RPMI7951 (cell line): ENCODE data around the gene TM7SF3. TPM values are rescaled to one million over a fixed set of nuclear protein-coding genes. Genes with fewer than 3 reads are reported as not detected.

Experiments
- DNase-seq: peaks from one replicate; pipeline ENCODE4 v3.0.0-alpha.2; 2012; ENCODE audit warnings: low read depth
- total RNA-seq: library from RNA; depleted of rRNA; stranded (reverse); fragments of >200 nt; shearing (Covaris generic); gene quantifications from 2 replicates; pipeline ENCODE4 v1.2.3, GENCODE V29; 2014

The TM7SF3 gene
- total RNA-seq, 1 experiment from 2014 or later = 63.4 TPM

DNA sequence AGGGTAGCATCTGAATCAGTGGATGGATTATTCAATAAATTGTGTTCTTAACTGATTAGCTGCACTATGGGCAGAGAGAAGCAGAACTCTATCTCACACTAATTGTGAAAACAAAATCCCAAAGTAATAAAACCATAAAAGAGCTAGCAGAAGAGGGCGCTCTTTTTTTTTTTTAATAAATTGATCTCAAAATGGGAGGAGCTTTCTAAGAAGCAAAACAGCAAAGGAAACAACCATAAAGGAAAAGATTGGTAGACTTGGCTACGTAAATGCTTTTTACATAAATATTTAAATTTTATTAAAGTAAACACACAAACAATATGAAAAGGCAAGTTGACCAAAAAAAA is 1.5 kb upstream of the TM7SF3 start:
- DNase-seq = peak; percentile 40

DNA sequence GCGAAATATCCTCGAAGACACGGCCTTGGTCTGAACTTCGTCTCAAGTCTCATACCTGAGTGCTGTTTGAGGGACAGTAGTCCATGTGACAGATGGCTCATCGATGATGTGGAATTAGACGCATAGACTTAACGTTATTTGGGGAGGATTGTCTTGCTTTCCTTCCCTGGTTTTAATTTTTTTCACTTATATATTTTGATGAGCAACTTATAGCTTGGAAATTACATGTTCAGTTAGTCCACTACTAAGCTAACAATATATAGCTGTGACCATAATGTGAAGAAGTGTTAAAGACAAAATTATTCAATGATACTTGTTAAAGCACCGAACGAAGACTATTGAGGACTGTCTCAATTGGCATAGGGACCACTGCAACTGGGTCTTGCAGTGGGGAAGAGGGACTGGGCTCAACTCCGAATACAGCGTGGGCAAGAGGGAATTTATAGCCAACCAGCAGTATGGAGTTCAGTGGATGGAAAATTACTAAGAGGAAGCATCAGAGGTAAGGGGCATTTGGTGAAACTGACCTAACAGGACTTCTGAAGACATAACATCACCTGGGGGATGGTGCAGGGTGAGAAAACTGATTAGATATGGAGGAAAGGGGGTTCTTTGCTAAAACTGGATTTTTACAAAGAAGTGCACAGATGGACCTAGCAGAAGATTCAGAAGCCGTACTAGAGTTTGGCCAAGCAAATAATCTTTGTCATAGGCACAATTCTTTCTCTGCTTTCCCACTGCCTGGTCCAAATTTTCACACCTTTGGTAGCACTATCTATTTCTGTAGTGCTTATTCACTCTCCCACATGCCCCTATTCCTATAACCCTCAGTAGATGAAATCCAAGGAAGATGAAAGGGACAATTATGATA is 910 bp upstream of the TM7SF3 start:
- no peak for DNase-seq

DNA sequence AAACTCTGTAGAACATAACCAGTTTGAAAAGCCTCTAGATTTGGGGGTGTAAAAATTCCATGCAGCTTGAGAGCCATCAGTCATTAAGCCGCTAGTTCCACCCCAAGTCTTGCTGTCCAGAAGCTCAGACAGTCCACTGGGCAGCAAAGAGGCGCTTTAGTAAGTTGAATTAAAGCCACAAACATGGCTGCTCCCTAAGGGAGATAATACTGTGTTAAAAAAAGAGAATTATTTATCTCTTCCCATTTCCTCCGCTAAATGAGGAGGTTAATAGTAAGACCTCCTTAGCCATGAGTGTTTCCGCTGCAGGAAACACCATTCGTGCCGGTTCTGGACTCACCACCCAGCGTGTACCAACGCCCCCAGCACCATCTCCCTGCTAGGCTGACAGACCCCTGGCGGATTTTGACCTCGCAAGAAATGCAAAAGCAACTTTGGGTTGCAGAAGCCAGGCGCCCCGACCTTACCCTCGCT is 536 bp downstream of the TM7SF3 start:
- peak; percentile 30 for DNase-seq

DNA sequence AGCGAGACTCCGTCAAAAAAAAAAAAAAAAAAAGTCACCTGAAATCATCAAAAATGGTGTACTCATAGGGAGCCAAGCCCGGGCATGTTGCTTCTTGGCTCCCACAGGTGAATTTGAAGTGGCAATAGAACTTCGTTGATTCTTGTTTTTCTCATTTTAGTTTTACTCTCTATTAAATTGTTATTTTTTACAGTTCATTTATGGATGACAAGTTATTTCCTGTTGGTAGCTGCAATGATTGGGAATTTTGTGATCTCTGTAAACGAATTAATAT is 1.3 kb downstream of the TM7SF3 start:
- DNase-seq = no peak

DNA sequence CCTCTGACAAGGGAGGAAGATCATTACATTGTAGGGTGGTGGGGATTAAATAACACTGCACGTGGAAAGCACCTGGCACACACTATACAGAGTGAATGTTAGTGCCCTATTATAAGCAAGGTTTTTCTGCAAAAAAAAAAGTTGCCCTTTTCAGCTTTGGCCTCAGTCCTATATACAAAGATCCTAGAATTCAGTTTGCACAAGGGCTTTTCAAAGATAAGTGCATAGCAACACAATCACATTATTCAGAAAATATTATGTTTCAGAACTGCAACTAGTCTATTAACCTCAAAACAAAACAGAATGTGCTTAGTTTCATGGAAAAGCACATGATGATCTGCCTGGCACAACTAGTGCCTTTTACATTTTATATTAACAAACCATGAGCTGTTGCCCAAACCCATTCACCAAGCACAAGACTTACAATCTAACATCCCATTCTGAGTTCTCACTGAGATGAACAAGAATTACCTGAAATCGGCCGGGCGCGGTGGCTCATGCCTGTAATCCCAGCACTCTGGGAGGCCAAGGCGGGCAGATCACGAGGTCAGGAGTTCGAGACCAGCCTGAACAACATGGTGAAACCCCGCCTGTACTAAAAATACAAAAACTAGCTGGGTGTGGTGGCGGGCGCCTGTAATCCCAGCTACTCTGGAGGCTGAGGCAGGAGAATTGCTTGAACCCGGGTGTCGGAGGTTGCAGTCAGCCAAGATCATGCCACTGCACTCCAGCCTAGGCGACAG is 1.8 kb downstream of the TM7SF3 start:
- no peak for DNase-seq

DNA sequence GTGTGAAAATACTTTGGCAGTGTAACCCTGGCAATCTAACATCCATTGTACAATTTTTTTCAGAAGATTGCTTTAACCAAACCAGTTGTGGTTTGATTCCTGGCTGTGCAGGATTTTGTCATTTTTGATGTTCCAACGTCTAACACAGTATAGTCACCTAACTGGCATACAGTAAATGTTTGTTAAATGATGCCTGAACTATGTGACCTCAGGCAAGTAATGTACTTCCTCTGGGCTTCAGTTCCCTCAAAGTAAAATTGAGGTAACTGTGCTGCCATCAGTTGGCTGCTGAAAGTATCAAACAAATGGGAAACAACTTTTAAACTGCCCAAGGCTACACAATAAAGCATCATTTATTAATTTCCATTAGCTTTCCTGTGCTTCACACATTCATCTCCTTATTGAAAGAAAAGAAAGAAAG is 4.3 kb downstream of the TM7SF3 start:
- peak; percentile 32 for DNase-seq

DNA sequence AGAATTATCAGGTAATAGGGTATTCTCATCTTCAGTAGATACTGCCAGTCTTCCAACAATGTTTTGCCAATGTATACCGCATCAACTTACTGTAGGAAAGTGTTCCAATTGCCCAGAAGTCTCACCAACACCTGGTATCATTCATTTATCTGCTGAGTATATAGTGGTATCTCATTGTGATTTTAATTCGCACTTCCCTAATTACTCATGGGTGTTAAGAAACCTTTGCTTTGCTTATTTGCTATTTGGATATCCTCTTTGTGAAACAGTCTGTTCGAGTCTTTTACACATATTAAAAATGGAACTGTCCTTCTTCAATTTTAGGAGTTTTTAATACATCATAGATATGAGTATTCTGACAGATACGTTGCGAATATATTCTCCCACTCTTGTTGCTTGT is 6.1 kb downstream of the TM7SF3 start:
- no peak for DNase-seq

DNA sequence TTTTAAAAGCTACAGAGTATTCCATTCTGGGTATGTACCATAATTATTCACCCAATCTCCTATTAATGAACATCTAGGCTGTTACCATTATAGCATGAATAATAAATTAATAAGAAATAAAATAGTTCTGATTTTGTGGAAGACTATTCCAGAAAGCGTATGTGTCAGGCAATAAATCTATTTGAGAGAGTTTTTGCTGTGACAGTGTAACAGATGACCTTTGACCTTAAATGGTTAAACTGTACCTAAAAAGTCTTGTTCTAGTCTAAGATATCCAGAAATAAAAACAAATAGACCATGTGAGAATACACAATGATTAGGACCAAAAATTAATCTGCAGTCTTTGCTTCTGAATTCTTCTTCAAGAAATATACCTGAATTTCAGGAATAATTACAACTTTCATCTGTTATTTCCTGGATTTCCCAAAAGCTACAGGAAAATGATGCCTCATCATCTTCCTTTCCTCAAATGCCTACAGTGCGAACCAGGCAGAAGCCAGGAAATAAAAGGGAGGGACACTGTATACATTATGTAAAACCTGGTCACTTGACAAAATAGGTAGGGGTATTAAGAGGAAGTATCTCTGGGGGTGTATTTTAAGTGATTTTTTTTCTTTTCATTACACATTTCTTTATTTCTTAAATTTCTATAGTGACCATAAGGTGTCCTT is 7.3 kb downstream of the TM7SF3 start:
- no peak for DNase-seq

DNA sequence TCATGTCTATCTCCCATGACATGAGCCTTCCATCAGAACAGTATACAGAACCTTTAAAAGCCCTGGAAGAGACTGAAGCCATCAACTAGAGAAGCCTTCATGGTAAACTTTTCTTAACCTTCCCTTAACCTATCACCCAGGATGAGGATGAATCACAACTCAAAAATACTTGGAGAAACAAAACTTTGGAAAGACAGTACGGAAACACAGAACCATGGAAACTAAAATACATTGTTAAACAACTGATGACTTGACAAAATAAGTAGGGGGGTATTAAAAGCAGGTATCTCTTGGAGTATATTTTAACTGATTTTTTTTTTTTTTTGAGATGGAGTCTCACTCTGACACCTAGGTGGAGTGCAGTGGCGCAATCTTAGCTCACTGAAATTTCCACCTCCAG is 8.7 kb downstream of the TM7SF3 start:
- no peak for DNase-seq

DNA sequence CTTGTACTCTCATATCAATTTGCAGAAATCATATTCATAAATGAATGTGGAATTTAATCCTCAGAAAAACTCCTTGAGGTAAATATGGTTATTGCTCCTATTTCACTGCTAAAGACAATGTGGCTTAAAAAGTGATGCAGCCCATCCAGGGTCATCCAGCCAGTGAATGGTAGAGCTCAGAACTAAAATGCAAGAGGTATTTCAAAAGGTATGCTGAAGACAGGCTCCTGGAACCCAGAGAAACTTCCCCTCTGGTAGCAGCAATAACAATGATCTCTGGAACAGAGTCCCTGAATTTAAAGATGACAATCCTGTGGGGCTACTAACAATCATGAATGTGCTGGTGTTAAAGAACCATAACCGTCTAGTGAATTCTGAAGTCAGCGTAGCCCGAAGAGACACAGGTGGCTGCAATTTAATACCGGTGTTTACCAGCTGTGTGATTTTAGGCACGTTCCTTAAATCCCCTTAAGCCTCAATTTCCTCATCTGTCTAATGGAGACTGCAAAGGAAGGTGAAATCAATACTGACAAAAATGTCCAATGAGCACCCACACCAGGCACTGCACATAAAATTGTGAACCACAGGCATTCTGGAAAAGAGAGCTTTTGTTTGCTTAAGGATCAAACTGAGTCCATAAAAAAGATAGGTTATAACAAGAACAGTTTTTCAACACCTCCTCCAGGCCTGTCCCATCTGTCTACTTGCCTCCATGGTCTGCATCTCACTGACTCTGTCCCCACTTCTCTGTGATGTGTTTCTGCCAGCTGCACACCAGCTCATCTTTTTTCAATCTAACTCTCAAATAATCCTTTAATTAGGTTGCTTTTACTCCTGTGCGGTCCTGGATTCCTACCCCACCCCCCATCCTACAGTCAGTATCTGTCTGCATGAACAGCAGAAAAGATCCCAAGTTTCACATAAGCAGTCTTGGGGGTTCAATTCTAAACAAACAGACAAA is 10.5 kb downstream of the TM7SF3 start:
- DNase-seq = no peak

DNA sequence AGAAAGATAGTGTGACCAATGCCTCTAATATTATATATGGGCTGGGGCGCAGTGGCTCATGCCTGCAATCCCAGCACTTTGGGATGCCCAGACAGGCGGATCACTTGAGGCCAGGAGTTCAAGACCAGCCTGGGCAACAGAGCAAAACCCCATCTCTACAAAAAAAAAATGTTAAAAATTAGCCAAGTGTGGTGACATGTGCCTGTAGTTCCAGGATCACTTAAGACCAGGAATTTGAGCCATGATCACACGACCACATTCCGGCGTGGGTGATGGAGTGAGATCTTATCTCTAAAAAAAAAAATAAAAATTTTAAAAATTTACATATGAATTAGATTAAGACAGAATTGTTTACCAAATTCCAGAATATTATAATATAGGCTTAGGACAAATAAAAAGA is 12.0 kb downstream of the TM7SF3 start:
- DNase-seq = no peak

DNA sequence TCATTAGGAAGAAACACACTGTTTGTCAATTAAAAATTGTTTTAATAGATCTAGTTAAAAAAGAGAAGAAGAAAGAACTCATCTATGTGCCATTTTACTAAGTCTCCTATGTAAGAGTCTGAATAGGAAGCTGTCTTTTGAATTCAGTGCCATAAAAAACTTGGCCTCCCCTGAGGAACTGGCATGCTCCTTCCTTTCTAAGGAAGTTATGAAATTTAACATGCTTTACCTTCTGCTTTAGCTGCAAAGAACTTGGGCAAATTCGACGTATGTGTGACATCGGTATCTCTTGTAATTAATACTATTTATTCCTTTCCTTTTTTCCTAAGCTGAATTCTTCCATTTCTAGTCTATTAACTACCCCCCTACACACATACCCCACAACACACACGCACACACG is 12.5 kb downstream of the TM7SF3 start:
- DNase-seq = no peak

DNA sequence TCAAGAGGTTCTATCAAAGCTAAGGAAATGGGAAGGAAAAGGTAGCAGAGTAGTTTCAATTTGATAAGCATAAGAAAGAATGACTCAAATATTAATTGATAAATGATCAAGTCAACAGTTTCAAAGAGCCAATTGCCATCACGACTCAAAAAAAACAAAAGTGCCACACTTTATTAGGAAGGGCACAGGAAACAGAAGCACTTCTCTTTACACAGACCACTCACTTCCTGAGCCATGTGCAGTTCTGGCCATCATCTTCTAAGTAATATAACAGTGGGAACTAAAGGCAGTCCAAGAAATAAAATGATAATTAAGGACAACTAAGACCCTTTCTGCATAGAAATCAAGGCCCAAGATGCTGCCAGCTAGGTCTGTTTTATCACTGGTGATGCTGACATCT is 13.2 kb downstream of the TM7SF3 start:
- no peak for DNase-seq

DNA sequence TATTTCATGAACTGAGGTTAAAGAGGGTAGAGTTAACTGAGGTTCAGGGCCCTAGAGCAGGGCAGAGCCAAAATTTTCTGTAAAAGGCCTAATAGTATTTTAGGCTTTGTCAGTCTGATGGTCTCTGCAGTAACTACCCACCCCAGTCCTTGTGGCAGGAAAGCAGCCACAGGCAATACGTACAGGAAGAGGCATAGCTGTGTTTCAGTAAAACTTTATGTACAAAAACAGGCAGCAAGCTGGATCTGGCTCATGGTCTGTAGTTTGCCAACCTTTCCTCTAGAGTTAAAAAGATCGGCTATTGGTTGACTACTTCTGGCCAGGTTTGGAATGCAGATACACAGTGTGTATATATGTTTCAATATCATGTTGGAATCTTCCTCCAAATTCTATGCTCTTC is 17.2 kb downstream of the TM7SF3 start:
- no peak for DNase-seq

DNA sequence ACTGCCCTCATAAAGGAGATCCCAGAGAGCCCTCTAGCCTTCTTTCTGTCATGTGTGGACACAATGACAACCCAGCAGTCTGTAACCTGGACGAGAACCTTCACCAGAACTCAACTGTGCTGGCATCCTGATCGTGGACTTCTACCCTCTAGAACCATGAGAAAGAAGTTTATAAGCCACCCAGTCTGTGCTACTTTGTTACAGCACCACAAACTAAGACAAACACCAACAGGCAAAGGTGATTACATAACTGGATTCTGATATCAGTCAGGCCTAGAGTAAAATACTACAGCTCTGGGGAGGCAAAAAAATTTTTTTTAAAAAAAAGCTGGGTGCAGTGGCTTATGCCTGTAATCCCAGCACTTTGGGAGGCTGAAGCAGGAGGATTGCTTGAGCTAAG is 18.5 kb downstream of the TM7SF3 start:
- no peak for DNase-seq

DNA sequence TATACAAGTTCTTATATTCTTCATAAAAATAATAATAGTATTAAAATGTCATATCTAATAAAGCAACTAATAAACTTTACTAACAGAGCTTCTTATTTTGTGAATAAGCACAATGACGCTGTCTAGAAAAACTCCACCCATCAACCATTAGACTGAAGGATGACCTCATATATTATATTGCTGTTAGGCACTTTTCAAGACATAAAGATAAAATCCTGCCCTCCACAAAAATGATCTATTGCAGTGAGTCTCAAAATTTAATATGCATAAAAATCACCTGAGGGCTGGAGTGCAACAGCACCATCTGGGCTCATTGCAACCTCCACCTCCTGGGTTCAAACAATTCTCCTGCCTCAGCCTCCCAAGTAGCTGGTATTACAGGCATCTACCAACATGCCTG is 20.1 kb downstream of the TM7SF3 start:
- DNase-seq = no peak

DNA sequence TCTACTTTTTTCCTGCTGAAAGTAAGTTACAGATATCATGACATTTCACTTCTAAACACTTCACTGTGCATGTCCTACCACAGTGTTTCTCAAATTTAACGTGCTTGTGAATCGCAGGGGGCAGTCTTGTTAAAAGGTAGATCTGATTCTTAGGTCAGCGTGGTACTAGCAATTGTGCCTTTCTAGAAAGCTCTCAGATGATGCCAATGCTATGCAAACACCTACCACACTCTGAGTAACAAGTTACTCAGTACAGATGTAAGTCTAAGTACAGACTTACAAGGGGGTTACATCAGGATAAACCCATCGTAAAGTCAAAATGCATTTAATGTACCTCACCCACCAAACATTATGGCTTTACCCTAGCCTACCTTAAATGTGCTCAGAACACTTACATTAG is 22.4 kb downstream of the TM7SF3 start:
- no peak for DNase-seq

DNA sequence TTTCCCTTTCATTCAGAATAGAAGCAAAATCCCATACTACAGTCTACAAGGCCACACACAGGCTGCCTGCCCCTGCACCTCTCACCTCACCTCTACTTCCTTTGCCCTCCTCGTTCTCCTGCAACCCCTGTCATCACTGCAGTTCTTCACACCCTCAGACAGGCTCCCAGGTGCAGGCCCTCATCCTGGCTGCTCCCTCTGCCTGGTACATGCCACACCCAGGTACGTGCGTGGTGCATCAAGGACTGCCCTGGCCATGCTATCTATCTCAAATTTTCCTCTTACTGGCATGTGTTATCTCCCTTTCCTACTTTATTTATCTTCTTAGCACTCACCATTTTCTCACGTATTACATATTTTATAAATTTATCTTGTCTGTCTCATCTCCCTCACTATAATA is 24.3 kb downstream of the TM7SF3 start:
- no peak for DNase-seq

DNA sequence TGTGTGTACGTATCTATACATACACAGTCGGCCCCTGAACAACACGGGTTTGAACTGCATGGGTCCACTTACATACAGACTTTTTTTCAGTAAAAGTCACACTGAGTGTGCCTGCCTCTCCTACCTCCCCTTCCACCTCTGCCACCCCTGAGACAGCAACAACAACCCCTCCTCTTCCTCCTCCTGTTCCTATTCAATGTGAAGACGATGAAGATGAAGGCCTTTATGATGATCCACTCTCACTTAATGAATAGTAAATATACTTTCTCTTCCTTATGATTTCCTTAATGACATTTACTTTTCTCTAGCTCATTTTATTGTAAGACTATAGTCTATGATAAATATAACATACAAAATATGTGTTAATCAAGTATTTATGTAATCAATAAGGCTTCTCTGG is 25.5 kb downstream of the TM7SF3 start:
- no peak for DNase-seq

DNA sequence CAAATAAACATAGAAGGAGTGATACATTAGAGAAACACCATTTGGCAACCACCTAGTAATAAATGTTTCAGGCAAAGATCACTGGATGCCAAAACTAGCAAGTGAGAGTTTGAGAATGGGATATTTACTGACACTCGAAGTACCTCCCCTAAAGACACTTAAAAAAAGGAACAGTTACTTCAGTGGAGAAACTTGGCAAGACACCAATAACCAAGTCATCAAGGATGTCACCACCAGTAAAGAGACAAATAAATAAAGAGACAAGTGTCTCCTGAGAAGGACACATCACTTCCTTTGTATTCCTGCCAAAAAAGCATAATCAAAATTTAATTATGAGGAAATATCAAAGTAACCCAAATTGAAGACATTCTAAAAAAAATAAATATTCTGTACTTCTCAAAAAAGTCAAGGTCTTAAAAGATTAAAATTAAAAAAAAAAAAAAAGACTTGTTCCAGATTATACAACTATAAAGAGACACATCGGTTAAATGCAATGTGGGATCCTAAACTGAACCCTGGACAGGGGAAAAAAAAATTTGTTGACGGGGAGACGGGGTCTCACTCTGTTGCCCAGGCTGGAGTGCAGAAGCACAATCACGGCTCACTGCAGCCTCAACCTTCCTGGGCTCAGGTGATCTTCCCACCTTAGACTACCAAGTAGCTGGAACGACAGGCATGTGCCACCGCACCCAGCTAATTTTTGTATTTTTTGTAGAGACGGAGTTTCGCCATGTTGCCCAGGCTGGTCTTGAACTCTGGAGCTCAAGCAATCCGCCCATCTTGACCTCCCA is 26.4 kb downstream of the TM7SF3 start:
- peak; percentile 37 for DNase-seq

DNA sequence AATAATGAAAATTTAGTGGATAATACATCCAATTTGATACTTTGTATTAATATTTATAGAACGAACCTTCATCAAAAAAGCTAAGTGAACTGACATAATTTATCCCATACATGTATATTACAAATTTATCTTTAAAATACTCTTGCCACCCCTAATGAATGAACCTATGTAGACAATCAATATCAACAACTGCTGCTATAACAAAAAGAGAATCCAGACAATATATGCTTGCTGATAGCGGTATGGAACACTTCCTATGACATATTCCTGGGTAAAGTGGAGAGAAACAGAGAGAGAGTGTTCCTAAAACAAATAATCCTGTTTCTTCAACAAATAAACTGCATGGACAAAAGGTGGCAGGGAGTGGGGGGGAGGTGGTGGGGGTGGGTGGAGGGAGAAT is 31.3 kb downstream of the TM7SF3 start:
- no peak for DNase-seq
